ENCODE measurements around the gene RAX2. TPM values are rescaled to one million over a fixed set of nuclear protein-coding genes. Genes with fewer than 3 reads are reported as not detected.

Gene RAX2
- total RNA-seq, 2 donors from 2014 or later, result not detected

DNA sequence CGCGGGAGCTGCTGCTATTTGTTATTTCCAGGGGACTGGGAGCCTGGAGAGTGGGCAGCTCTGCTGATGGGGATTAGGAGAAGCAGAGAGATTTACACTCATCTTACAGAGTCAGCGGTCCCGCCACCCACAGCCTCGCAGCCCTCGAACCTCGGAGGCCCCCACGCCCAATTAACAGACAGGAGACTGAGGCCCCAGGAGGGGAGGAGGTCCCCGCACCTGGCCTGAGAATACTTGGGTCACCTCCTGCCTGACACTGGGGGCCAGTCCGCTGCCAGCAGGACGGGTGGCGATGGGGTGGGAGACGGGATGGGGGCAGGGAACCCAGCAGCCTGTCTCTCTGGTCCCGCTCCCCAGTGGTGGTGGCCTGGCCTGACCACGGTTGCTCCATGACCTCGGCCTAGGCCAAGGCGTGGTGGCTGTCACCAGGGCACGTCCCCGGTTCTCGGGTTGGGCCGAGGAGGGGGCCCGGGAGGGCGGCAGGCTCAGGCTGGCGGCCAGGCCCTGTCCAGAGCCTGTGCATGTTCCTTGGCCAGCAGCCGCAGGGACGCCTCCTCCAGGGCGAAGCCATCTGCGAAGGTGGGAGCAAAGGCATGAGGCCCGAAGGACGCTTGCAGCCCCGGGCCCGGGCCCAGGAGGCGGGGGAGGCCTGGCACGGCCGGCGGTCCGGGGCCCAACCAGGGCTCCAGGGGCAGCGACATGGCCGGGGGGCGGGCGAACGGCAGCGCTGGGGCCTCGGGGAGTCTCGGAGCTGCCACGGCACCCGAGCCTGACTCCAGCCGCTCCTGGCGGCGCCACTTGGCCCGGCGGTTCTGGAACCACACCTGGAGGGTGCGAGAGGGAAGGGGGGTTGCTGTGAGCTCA is 1.7 kb downstream of the RAX2 start:
- no peak for TF ChIP-seq CTCF (IDR thresholded peaks at IDR 0.05)
- H3K27ac ChIP-seq, result no peak overlapping the region
- DNase-seq (ENCODE audit: low spot score) (no peak), ATAC-seq (ENCODE audit: insufficient number of reproducible peaks, low FRiP score, low read depth) (no peak)
- no peaks in the 10 kb centered on the region for H3K4me1 ChIP-seq (ENCODE audit: control insufficient read depth in 1 of 2, low read depth in 2 of 2)
- no peaks in the 10 kb centered on the region for H3K9me3 ChIP-seq
- H3K36me3 ChIP-seq, result peaks cover 14% of the 10 kb centered on the region
- no peak overlapping the region for H3K4me3 ChIP-seq
- no peaks in the 10 kb centered on the region for H3K27me3 ChIP-seq (replicated peaks; ENCODE audit: insufficient read depth)

GRCh38 chr19:3769494-3769893 is 2.5 kb downstream of the RAX2 start:
- Histone ChIP-seq H3K27ac (no peak overlapping the region), H3K36me3 (peaks cover 19% of the 10 kb centered on the region), H3K4me1 (ENCODE audit: control insufficient read depth in 1 of 2, low read depth in 2 of 2) (no peaks in the 10 kb centered on the region), H3K4me3 (no peak overlapping the region), H3K27me3 (replicated peaks; ENCODE audit: insufficient read depth) (no peaks in the 10 kb centered on the region), H3K9me3 (no peaks in the 10 kb centered on the region)
- ATAC-seq (ENCODE audit: insufficient number of reproducible peaks, low FRiP score, low read depth), result no peak
- no peak for DNase-seq (ENCODE audit: low spot score)
- TF ChIP-seq CTCF (IDR thresholded peaks at IDR 0.05), result no peak

DNA sequence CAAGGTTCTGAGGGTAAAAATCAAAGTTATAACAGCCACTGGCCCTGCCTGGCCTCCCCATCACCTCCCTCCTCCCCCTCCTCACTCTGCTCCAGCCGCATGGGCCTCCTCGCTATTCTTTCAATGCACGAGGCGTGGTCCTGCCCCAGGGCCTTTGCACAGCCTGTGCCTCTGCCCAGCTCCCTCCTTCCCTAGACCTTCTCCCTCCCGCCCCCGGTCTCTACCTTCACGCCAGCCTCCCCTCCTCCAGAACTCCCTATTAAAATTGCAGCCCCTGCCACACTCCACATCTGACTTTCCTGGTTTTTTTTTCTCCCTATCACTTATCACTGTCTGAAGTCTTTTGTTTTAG is 3.3 kb downstream of the RAX2 start:
- TF ChIP-seq CTCF (IDR thresholded peaks at IDR 0.05), result no peak
- ATAC-seq (ENCODE audit: insufficient number of reproducible peaks, low FRiP score, low read depth), result no peak
- H3K9me3 ChIP-seq, result no peaks in the 10 kb centered on the region
- H3K27me3 ChIP-seq (replicated peaks; ENCODE audit: insufficient read depth), result no peaks in the 10 kb centered on the region
- no peaks in the 10 kb centered on the region for H3K4me1 ChIP-seq (ENCODE audit: control insufficient read depth in 1 of 2, low read depth in 2 of 2)
- H3K4me3 ChIP-seq, result no peak overlapping the region
- peaks cover 19% of the 10 kb centered on the region for H3K36me3 ChIP-seq
- DNase-seq (ENCODE audit: low spot score), result no peak
- no peak overlapping the region for H3K27ac ChIP-seq

DNA sequence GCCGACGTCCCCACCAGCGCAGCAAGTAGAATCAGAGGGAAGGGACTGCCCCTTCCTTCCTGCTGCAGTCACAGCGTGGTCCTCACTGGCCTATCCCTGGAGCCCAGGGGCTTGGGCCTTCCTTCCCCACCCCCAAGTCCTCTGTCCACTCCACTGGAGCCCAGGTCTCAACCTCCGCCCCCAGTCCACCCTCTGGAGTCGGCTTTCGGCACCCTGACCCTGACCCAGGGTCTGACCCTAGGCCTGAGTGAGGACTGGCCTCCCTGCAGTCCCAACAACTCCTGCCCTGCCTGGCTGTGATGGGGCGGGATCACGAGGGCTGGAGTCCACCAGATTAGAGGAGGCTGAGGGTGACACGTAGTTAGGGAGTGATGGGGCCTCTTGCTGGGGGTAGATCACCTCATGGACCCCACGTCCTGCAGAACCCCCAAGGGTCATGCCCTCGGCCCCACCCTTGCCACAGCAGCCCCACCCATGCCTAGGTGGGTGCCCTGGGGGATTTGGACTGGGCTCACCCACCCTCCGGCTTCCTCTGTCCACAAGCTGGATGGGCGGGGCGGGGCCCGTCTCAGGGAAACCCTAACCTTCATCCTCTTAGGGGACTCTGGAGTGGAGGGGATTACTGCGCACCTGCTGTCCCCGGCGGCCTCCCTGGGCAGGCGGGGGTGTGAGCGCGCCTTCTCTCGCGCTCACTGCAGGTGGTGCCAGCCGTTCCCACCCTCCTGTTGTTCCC is 3.8 kb downstream of the RAX2 start:
- Histone ChIP-seq H3K27ac (no peak overlapping the region), H3K9me3 (no peaks in the 10 kb centered on the region), H3K36me3 (peaks cover 19% of the 10 kb centered on the region), H3K4me3 (no peak overlapping the region), H3K4me1 (ENCODE audit: control insufficient read depth in 1 of 2, low read depth in 2 of 2) (peaks cover 0 to 4% of the 10 kb centered on the region in 2 donors), H3K27me3 (replicated peaks; ENCODE audit: insufficient read depth) (no peaks in the 10 kb centered on the region)
- no peak for TF ChIP-seq CTCF (IDR thresholded peaks at IDR 0.05)
- no peak for DNase-seq (ENCODE audit: low spot score)
- no peak for ATAC-seq (ENCODE audit: insufficient number of reproducible peaks, low FRiP score, low read depth)

GRCh38 chr19:3767050-3767449 is 5.0 kb downstream of the RAX2 start:
- no peak overlapping the region for H3K4me3 ChIP-seq
- peaks cover 0 to 7% of the 10 kb centered on the region in 2 donors for H3K4me1 ChIP-seq (ENCODE audit: control insufficient read depth in 1 of 2, low read depth in 2 of 2)
- H3K36me3 ChIP-seq, result peaks cover 19% of the 10 kb centered on the region
- DNase-seq (ENCODE audit: low spot score) (no peak), ATAC-seq (ENCODE audit: insufficient number of reproducible peaks, low FRiP score, low read depth) (no peak)
- no peaks in the 10 kb centered on the region for H3K9me3 ChIP-seq
- TF ChIP-seq CTCF (IDR thresholded peaks at IDR 0.05), result no peak
- no peak overlapping the region for H3K27ac ChIP-seq
- no peaks in the 10 kb centered on the region for H3K27me3 ChIP-seq (replicated peaks; ENCODE audit: insufficient read depth)
